SH-SY5Y (cell line): ENCODE results near the gene NR1H4.

Source experiments
- GATA2 ChIP-seq: IDR thresholded peaks from 2 replicates; pipeline ENCODE4 v1.6.1; 2011; ENCODE audit warnings: mild to moderate bottlenecking, low read depth, low read length
- GATA3 ChIP-seq: IDR thresholded peaks from 2 replicates; pipeline ENCODE4 v1.6.1; 2011; ENCODE audit warnings: low read depth, mild to moderate bottlenecking, low read length, moderate library complexity

Gene NR1H4

GRCh38 chr12:100528034-100528433 is 54.4 kb downstream of the NR1H4 start:
- no peak for TF ChIP-seq GATA3

- TF ChIP-seq GATA2 (no peak), GATA3 (no peak)
These were observed 54.9 kb downstream of the NR1H4 start for GRCh38 chr12:100528471-100529127.

- TF ChIP-seq GATA2 (no peak), GATA3 (no peak)
These were observed 56.2 kb downstream of the NR1H4 start for GRCh38 chr12:100529756-100530350.

GRCh38 chr12:100533376-100533775 is 59.7 kb downstream of the NR1H4 start:
- TF ChIP-seq GATA3 (peak; percentile 55), GATA2 (peak; percentile 85)

- TF ChIP-seq GATA3 = no peak
- TF ChIP-seq GATA2 = no peak
These were observed 61.1 kb downstream of the NR1H4 start for GRCh38 chr12:100534625-100535227.

GRCh38 chr12:100539202-100539601 is 65.5 kb downstream of the NR1H4 start:
- TF ChIP-seq GATA2 (no peak), GATA3 (no peak)

- TF ChIP-seq GATA3 (no peak), GATA2 (no peak)
These were observed 70.5 kb downstream of the NR1H4 start for GRCh38 chr12:100544165-100544564.

GRCh38 chr12:100545092-100545491 is 71.4 kb downstream of the NR1H4 start:
- TF ChIP-seq GATA2 (no peak), GATA3 (no peak)

- TF ChIP-seq GATA2 = no peak
- TF ChIP-seq GATA3 = no peak
These were observed 80.3 kb downstream of the NR1H4 start for GRCh38 chr12:100553936-100554335.

- TF ChIP-seq GATA3 = no peak
- no peak for TF ChIP-seq GATA2
These were observed 81.0 kb downstream of the NR1H4 start for GRCh38 chr12:100554608-100555077.

GRCh38 chr12:100555722-100556121 is 82.1 kb downstream of the NR1H4 start:
- TF ChIP-seq GATA2 (no peak), GATA3 (no peak)

- no peak for TF ChIP-seq GATA3
- TF ChIP-seq GATA2 = no peak
These were observed 83.7 kb downstream of the NR1H4 start for GRCh38 chr12:100557357-100557756.

GRCh38 chr12:100564090-100564489 is 90.4 kb downstream of the NR1H4 start:
- TF ChIP-seq GATA2 (no peak), GATA3 (no peak)

GRCh38 chr12:100564905-100565467 is 91.3 kb downstream of the NR1H4 start:
- TF ChIP-seq GATA2 = no peak
- TF ChIP-seq GATA3 = no peak

GRCh38 chr12:100565987-100566545 is 92.4 kb downstream of the NR1H4 start:
- TF ChIP-seq GATA3 (no peak), GATA2 (no peak)
